HG02885 (cell line): ENCODE results near the gene TSHR.
"Not testable (repeated sequence)": the region's sequence is repeated elsewhere in the genome, so short reads cannot be mapped to it uniquely, and the experiment has no call there.

Source experiments
- ATAC-seq: cut with Tn5 transposase; IDR thresholded peaks from one replicate; pipeline ENCODE4 v1.9.1; 2021; ENCODE audit warnings: mild to moderate bottlenecking; ENCODE audit not compliant: unreplicated experiment, poor library complexity

The TSHR gene

GRCh38 chr14:80946797-80947196, 8.6 kb upstream of the TSHR start:
- no peak for ATAC-seq

- no peak for ATAC-seq
Observed at GRCh38 chr14:80948291-80948690, 7.1 kb upstream of the TSHR start.

- no peak for ATAC-seq
Observed at GRCh38 chr14:80951491-80951890, 3.9 kb upstream of the TSHR start.

- ATAC-seq, result not testable (repeated sequence)
Observed at GRCh38 chr14:80953211-80953610, 2.2 kb upstream of the TSHR start.

GRCh38 chr14:80954687-80955299, 628 bp upstream of the TSHR start:
- peak; percentile 30 for ATAC-seq

GRCh38 chr14:80956102-80956501, 681 bp downstream of the TSHR start:
- ATAC-seq, result no peak

- ATAC-seq, result no peak
Observed at GRCh38 chr14:80956922-80957321, 1.5 kb downstream of the TSHR start.

- ATAC-seq, result no peak
Observed at GRCh38 chr14:80957613-80958012, 2.2 kb downstream of the TSHR start.

- ATAC-seq, result no peak
Observed at GRCh38 chr14:80958226-80958625, 2.8 kb downstream of the TSHR start.

GRCh38 chr14:80958939-80959338, 3.5 kb downstream of the TSHR start:
- no peak for ATAC-seq

GRCh38 chr14:80959496-80959895, 4.1 kb downstream of the TSHR start:
- peak; percentile 98 for ATAC-seq

GRCh38 chr14:80965037-80965436, 9.6 kb downstream of the TSHR start:
- ATAC-seq, result no peak

GRCh38 chr14:80973931-80974641, 18.7 kb downstream of the TSHR start:
- ATAC-seq, result no peak

- ATAC-seq, result no peak
Observed at GRCh38 chr14:80974679-80975078, 19.3 kb downstream of the TSHR start.

- peak; percentile 67 for ATAC-seq
Observed at GRCh38 chr14:80977221-80977620, 21.8 kb downstream of the TSHR start.

- ATAC-seq, result no peak
Observed at GRCh38 chr14:80978403-80978802, 23.0 kb downstream of the TSHR start.

- ATAC-seq, result no peak
Observed at GRCh38 chr14:80979951-80980350, 24.5 kb downstream of the TSHR start.

GRCh38 chr14:80981156-80981555, 25.7 kb downstream of the TSHR start:
- no peak for ATAC-seq

GRCh38 chr14:80981673-80982072, 26.3 kb downstream of the TSHR start:
- no peak for ATAC-seq

GRCh38 chr14:80982711-80983110, 27.3 kb downstream of the TSHR start:
- ATAC-seq, result no peak

- peak; percentile 86 for ATAC-seq
Observed at GRCh38 chr14:80987235-80988032, 32.0 kb downstream of the TSHR start.
